Central memory CD4-positive, alpha-beta T cell (primary cell): ENCODE results near the gene PPM1E.

ENCODE experiments used
- DNase-seq: peaks from one replicate; pipeline ENCODE4 v3.0.0; 2022

Gene PPM1E

GRCh38 chr17:59000022-59000421 lies 244.4 kb downstream of the PPM1E start:
- no peak for DNase-seq

DNA sequence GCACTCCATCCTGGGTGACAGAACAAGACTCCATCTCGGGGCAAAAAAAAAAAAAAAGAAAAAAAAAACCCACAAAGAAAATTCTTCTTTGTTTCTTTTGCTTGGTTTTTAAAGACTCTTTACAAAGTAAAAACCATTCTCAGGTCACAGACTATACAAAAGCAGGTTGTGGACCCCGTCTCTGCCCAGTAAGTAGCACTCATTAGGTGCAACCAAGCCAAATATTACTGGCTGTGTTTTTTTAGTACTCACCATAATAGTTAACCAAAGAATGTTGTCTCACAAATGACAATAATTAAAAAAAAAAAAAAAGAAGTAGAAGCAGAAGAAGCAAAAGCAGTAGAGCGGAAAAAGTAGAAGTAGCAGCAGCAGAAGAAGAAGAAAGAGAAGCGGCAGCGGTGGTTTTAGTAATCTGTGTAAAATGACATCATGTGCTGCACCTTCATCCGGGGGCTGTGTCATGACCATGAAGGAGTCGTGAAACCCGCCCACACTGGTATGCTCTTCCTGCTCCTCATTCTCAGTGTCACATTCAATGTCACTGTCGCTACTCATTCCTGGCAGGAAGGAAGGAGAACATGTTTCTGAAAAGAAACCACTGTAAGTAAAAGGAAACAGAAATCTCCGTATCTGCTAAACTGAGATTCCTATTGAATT lies 245.6 kb downstream of the PPM1E start:
- DNase-seq = peak; percentile 65

DNA sequence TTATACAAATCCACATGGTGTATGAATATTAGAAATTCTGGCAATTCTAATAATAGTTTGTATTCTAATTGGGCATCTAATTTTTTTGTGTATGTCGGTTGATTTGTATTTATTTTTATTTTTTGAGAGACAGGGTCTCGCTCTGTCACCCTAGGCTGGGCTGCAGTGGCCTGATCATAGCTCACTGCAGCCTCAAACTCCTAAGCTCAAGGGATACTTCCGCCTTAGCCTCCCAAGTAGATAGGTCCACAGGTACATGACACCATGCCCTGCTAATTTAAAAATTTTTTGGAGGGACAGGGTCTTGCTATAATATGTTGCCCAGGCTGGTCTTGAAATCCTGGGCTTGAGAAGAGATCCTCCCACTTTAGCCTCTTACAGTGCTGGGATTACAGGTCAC lies 246.5 kb downstream of the PPM1E start:
- DNase-seq = no peak

- no peak for DNase-seq
Observed at GRCh38 chr17:59002848-59003247, 247.2 kb downstream of the PPM1E start.

GRCh38 chr17:59003860-59004259 lies 248.2 kb downstream of the PPM1E start:
- DNase-seq = no peak

DNA sequence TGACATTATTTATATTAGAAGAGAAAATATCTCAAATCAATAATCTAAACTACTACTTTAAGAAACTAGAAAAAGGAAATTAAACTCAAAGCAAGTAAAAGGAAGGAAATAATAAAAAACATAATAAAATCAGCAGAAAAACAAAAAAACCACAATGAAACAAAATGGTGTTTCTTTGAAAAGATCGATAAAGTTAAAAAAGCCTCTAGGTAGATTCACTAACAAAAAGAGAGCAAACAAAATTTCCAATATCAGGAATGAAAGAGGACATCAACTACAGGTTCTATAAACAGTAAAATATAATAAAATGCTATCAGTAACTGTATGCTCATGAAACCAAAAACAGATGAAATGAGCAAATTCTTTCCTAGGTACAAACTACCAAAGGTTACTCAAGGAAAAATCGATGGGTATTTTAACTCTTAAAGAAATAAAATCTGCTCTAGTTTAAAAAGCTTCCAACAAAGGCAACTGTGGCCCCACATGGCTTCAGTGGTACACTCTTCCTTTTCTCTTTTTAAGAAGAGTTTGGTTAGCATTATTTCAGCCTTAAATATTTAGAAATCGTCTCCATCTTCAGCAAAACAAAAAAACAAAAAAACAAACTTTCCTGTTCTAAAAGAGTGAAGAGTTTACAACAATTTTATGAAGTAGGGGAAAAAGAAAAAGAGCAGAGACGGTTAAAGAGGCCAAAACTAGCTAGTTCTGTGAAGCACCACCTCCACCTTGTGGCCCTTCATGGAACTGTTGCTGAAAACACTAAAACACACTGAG lies 248.9 kb downstream of the PPM1E start:
- DNase-seq = peak; percentile 58

DNA sequence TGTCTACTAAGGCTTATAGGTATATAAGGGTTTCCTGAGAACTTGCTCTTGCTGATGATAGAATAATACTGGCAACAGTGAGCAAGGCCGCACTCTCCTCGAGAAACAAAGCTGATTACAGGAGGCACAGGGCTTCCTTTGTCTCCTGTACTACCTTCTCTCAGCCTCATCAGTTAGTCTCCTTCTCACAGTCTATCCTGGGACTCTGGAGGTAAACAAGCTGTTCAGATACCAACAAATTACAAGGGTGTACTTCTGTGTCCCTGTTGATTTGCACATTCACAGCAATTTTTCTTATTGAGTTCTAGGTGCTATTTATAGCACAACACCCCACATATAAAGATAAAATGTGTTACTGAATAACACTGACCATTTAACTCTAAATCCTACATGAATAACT lies 252.3 kb downstream of the PPM1E start:
- no peak for DNase-seq

GRCh38 chr17:59008737-59009136 lies 253.1 kb downstream of the PPM1E start:
- no peak for DNase-seq

DNA sequence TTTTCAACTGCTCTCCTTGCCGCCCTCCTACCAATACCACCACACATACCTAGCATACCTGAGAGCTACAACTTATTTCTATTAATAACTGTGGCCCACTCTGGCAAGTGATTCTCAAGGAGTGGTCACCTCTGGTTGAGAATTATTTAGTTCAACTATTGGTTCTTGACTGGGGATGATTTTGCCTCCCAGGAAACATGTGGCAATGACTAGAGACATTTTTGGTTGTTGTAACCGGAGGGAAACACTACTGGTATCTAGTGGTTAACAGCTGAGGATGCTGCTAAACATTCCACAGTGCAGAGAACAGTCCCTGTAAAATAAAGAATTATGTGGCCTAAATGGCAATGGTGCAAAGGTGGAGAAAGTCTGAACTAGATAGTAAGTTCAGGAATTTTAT lies 254.4 kb downstream of the PPM1E start:
- DNase-seq = no peak

- no peak for DNase-seq
Observed at GRCh38 chr17:59011975-59012374, 256.3 kb downstream of the PPM1E start.

DNA sequence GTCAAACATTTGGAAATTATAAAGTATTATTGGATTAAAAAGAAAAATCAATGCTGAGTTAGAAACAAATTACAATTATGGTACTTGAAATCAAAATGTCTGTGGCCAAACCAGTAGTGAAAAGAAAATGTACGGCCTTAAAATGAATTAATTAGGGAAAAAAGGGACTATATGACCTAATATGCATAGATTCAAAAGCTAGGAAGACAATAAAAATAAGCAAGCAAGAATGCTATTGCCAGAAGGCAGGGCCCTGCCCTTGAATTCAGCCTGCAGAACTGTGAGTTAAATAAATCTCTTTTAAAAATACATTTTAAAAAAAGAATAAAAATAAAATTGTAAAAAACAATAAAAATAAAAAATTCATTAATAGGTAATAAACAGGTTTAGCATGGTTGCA lies 262.4 kb downstream of the PPM1E start:
- no peak for DNase-seq

GRCh38 chr17:59024916-59025315 lies 269.3 kb downstream of the PPM1E start:
- no peak for DNase-seq

DNA sequence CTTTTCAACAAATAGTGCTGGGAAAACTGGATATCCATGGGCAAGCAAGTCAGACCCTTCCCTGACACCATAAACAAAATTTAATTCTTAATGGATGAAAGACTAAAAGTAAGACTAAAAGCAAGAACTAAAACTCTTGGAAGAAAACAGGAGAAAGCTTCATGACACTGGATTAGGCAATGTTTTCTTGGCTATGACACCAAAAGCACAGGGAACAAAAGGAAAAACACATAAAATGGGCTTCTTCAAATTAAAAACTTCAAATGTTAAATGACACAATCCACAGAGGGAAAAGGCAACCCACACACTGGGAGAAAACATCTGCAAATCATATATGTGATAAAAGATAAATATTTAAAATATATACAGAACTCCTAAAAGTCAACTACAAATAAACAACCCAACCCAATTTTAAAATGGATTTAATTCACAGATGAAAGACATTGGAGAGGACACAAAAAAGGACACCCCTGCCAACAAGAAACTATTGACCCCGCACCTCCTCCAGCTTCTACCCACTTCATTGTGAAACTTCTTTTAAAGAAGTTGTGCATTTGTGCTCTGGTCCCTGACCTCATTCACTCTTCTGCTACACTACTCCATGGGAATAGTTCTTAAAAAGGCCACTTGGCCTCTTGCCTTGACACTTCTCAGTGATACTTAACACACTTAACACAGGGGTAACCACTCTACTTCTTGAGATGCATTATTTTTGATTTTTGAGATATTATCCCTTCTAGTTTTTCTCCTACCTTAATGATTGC lies 270.7 kb downstream of the PPM1E start:
- DNase-seq = no peak

- no peak for DNase-seq
Observed at GRCh38 chr17:59027750-59028149, 272.1 kb downstream of the PPM1E start.

DNA sequence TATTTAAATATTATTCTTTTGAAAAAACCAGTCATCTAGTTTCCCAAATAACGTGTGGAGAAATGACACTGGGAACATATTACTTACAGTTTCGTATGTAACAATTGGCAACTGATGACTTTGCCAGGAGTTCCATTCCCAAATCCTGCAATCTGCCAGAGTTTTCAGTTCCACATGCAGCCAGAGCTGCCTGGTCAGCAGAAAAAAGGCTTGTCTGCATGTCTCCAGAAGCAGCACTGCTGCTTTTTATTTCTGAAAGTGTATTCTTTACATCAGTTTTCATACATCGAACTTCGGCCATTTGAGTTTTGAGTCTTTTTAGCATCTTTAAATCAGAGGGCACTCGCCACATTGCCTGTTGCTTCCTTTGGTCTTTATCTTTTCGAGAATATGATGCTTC lies 272.7 kb downstream of the PPM1E start:
- DNase-seq = no peak

DNA sequence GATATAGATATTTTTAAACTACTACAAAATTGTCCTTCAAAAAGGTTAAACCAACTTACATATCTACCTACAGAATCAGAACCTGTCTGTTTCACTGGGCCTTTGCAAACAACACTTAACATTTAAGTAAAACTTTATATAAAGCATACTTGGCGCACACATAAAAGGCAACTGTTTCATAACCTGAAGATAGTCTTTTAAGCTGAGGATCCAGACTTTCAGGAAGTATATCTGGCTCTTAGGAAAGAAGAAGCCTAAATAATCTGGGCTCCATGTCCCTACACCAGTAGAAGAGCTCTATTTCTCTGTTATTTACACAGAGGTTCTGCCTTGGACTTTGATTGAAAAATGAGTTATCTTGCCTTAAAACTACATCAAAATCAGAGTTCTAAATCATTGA lies 275.2 kb downstream of the PPM1E start:
- no peak for DNase-seq
